ENCODE data around the gene RASL10A.

RASL10A gene

DNA sequence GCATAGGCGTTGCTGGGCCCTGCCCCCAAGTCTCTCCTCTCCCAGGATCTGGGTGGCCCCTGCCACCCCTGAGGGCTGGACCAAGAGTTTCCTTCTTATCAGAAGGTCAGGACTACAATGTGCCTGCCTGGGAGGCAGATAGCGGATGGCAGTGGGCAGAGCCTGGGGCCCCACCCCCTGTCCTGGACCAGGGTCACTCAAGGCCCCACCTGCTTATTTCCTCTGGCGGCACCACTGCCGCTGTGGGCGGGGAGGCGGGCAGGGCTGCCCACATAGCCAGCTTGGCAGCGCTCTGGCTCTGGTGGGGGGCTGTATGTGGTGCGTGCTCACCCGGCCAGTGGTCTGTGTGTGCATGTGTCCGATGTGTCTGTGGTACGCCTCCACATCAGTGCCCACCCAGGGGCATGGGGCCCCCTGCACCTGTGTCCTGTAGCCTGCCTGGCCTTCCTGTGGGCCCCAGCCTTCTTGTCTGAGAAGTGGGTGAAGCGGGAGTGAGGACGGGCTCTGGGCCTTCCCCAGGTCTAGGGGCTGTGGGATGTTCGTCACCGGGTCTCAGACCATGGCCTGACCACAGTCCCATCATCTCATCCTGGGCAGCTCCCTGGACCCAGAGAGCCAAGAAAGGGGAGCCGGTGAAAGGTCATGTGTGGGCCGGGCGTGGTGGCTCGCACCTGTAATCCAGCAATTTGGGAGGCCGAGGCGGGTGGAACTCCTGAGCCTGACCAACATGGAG is 6.0 kb downstream of the RASL10A start:
- TF ChIP-seq POLR2AphosphoS5 (IDR thresholded peaks at IDR 0.05; ENCODE audit: low read depth, low read length) (no peak), TAF1 (IDR thresholded peaks at IDR 0.05; ENCODE audit: borderline replicate concordance, insufficient read depth, low read length) (no peak), SIN3A (IDR thresholded peaks at IDR 0.05; ENCODE audit: borderline replicate concordance, insufficient read depth, low read length) (no peak), FOXP2 (optimal IDR thresholded peaks at IDR 0.05; ENCODE audit: borderline replicate concordance, extremely low read depth, extremely low read length, insufficient read depth) (no peak)
- TF ChIP-seq, protein P1, sequence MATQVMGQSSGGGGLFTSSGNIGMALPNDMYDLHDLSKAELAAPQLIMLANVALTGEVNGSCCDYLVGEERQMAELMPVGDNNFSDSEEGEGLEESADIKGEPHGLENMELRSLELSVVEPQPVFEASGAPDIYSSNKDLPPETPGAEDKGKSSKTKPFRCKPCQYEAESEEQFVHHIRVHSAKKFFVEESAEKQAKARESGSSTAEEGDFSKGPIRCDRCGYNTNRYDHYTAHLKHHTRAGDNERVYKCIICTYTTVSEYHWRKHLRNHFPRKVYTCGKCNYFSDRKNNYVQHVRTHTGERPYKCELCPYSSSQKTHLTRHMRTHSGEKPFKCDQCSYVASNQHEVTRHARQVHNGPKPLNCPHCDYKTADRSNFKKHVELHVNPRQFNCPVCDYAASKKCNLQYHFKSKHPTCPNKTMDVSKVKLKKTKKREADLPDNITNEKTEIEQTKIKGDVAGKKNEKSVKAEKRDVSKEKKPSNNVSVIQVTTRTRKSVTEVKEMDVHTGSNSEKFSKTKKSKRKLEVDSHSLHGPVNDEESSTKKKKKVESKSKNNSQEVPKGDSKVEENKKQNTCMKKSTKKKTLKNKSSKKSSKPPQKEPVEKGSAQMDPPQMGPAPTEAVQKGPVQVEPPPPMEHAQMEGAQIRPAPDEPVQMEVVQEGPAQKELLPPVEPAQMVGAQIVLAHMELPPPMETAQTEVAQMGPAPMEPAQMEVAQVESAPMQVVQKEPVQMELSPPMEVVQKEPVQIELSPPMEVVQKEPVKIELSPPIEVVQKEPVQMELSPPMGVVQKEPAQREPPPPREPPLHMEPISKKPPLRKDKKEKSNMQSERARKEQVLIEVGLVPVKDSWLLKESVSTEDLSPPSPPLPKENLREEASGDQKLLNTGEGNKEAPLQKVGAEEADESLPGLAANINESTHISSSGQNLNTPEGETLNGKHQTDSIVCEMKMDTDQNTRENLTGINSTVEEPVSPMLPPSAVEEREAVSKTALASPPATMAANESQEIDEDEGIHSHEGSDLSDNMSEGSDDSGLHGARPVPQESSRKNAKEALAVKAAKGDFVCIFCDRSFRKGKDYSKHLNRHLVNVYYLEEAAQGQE (IDR thresholded peaks at IDR 0.05; ENCODE audit: insufficient read depth in 1 of 2, low read depth in 2 of 2, low read length in 2 of 2), result no peak

- TF ChIP-seq POLR2AphosphoS5 (IDR thresholded peaks at IDR 0.05; ENCODE audit: low read depth, low read length) (no peak), SIN3A (IDR thresholded peaks at IDR 0.05; ENCODE audit: borderline replicate concordance, insufficient read depth, low read length) (no peak), TAF1 (IDR thresholded peaks at IDR 0.05; ENCODE audit: borderline replicate concordance, insufficient read depth, low read length) (no peak), FOXP2 (optimal IDR thresholded peaks at IDR 0.05; ENCODE audit: borderline replicate concordance, extremely low read depth, extremely low read length, insufficient read depth) (no peak)
- TF ChIP-seq, protein P1 (IDR thresholded peaks at IDR 0.05; ENCODE audit: insufficient read depth in 1 of 2, low read depth in 2 of 2, low read length in 2 of 2), result no peak
These were observed 6.7 kb downstream of the RASL10A start for GRCh38 chr22:29308791-29309262.

- TF ChIP-seq, protein P1 (IDR thresholded peaks at IDR 0.05; ENCODE audit: insufficient read depth in 1 of 2, low read depth in 2 of 2, low read length in 2 of 2), result no peak
- TF ChIP-seq POLR2AphosphoS5 (IDR thresholded peaks at IDR 0.05; ENCODE audit: low read depth, low read length) (no peak), FOXP2 (optimal IDR thresholded peaks at IDR 0.05; ENCODE audit: borderline replicate concordance, extremely low read depth, extremely low read length, insufficient read depth) (no peak), SIN3A (IDR thresholded peaks at IDR 0.05; ENCODE audit: borderline replicate concordance, insufficient read depth, low read length) (no peak), TAF1 (IDR thresholded peaks at IDR 0.05; ENCODE audit: borderline replicate concordance, insufficient read depth, low read length) (no peak)
These were observed 7.2 kb downstream of the RASL10A start for GRCh38 chr22:29308148-29308790.

- TF ChIP-seq FOXP2 (optimal IDR thresholded peaks at IDR 0.05; ENCODE audit: borderline replicate concordance, extremely low read depth, extremely low read length, insufficient read depth) (no peak), SIN3A (IDR thresholded peaks at IDR 0.05; ENCODE audit: borderline replicate concordance, insufficient read depth, low read length) (no peak), POLR2AphosphoS5 (IDR thresholded peaks at IDR 0.05; ENCODE audit: low read depth, low read length) (no peak), TAF1 (IDR thresholded peaks at IDR 0.05; ENCODE audit: borderline replicate concordance, insufficient read depth, low read length) (no peak)
- TF ChIP-seq, protein P1 (IDR thresholded peaks at IDR 0.05; ENCODE audit: insufficient read depth in 1 of 2, low read depth in 2 of 2, low read length in 2 of 2), result no peak
These were observed 7.8 kb downstream of the RASL10A start for GRCh38 chr22:29307596-29308147.

Measured in PFSK-1 (cell line).